Activated CD4-positive, alpha-beta T cell treated with anti-CD3 and anti-CD28 coated beads, Interleukin-10, Interleukin-2, amounts not matched to agents 100 ng/mL and 50 ng/mL, durations not matched to agents 16 hours and 8 hours (primary cell): ENCODE results near the gene GEMIN4.
"Not testable (repeated sequence)": the region's sequence is repeated elsewhere in the genome, so short reads cannot be mapped to it uniquely, and the experiment has no call there.

Experiments
- DNase-seq: peaks from one replicate; pipeline ENCODE4 v3.0.0-alpha.2; 2020

GEMIN4 gene

GRCh38 chr17:737561-738113 is 14.4 kb downstream of the GEMIN4 start:
- DNase-seq: no peak

GRCh38 chr17:733743-734142 is 18.3 kb downstream of the GEMIN4 start:
- no peak for DNase-seq

- peak; percentile 56 for DNase-seq
Observed at GRCh38 chr17:732902-733720, 19.0 kb downstream of the GEMIN4 start.

GRCh38 chr17:732067-732901 is 19.8 kb downstream of the GEMIN4 start, which contains the start of gene TLCD3A:
Gene TLCD3A (plus strand): TSS chr17:732596. CDS start chr17:732648, 52 bp downstream.
- peak; percentile 65 for DNase-seq

GRCh38 chr17:731644-732066 is 20.4 kb downstream of the GEMIN4 start:
- no peak for DNase-seq

- DNase-seq: no peak
Observed at GRCh38 chr17:728911-729310, 23.2 kb downstream of the GEMIN4 start.

- no peak for DNase-seq
Observed at GRCh38 chr17:726271-726919, 25.7 kb downstream of the GEMIN4 start.

- no peak for DNase-seq
Observed at GRCh38 chr17:725746-726145, 26.3 kb downstream of the GEMIN4 start.

GRCh38 chr17:725084-725483 is 27.0 kb downstream of the GEMIN4 start:
- no peak for DNase-seq

- no peak for DNase-seq
Observed at GRCh38 chr17:721540-721937, 30.5 kb downstream of the GEMIN4 start.

- no peak for DNase-seq
Observed at GRCh38 chr17:720706-721539, 31.1 kb downstream of the GEMIN4 start.

- DNase-seq: no peak
Observed at GRCh38 chr17:718075-718474, 34.0 kb downstream of the GEMIN4 start.

GRCh38 chr17:708132-708531 is 43.9 kb downstream of the GEMIN4 start:
- DNase-seq: no peak

- DNase-seq: no peak
Observed at GRCh38 chr17:705863-706262, 46.2 kb downstream of the GEMIN4 start.

GRCh38 chr17:705011-705410 is 47.1 kb downstream of the GEMIN4 start:
- no peak for DNase-seq

GRCh38 chr17:704111-704864 is 47.8 kb downstream of the GEMIN4 start:
- DNase-seq: no peak

GRCh38 chr17:703081-703875 is 48.8 kb downstream of the GEMIN4 start:
- no peak for DNase-seq

- DNase-seq: peak; percentile 51
Observed at GRCh38 chr17:700504-701094, 51.5 kb downstream of the GEMIN4 start.

GRCh38 chr17:699345-699744 is 52.7 kb downstream of the GEMIN4 start:
- no peak for DNase-seq

- DNase-seq: not testable (repeated sequence)
Observed at GRCh38 chr17:698096-698495, 54.0 kb downstream of the GEMIN4 start.
